ENCODE measurements around the gene FYN.

GRCh38 chr6:111612379-111612778 lies 260.9 kb downstream of the FYN start:
- TF ChIP-seq KDM1A (IDR thresholded peaks at IDR 0.05; ENCODE audit: borderline replicate concordance, low read length) (no peak), POLR2A (IDR thresholded peaks at IDR 0.05; ENCODE audit: control extremely low read depth in 1 of 2, low read depth in 2 of 2, low read length in 2 of 2) (no peak), SP4 (IDR thresholded peaks at IDR 0.05; ENCODE audit: low read length) (no peak), EGR1 (IDR thresholded peaks at IDR 0.05; ENCODE audit: borderline replicate concordance, low read depth, low read length) (no peak), MAFK (IDR thresholded peaks at IDR 0.05; ENCODE audit: low read depth, low read length) (no peak), MAX (IDR thresholded peaks at IDR 0.05) (no peak), CTCF (IDR thresholded peaks at IDR 0.05; ENCODE audit: control extremely low read depth in 1 of 3, insufficient read depth in 1 of 3, low read depth in 1 of 3, low read length in 3 of 3) (no peak), E2F6 (IDR thresholded peaks at IDR 0.05) (no peak)
